Measurements from ENCODE around the gene IL17RD.

GRCh38 chr3:57157545-57157944, 7.6 kb downstream of the IL17RD start:
- no peak for TF ChIP-seq CTCF (conservative IDR thresholded peaks at IDR 0.05; ENCODE audit: low read depth in 2 of 2)
- TF ChIP-seq, protein P1, sequence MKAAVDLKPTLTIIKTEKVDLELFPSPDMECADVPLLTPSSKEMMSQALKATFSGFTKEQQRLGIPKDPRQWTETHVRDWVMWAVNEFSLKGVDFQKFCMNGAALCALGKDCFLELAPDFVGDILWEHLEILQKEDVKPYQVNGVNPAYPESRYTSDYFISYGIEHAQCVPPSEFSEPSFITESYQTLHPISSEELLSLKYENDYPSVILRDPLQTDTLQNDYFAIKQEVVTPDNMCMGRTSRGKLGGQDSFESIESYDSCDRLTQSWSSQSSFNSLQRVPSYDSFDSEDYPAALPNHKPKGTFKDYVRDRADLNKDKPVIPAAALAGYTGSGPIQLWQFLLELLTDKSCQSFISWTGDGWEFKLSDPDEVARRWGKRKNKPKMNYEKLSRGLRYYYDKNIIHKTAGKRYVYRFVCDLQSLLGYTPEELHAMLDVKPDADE (IDR thresholded peaks at IDR 0.05) = no peak
- TF ChIP-seq EZH2 (IDR thresholded peaks at IDR 0.05; ENCODE audit: low read depth, unreplicated experiment) = no peak
- no peak for TF ChIP-seq NANOG (IDR thresholded peaks at IDR 0.05; ENCODE audit: borderline replicate concordance)
- TF ChIP-seq EZH2phosphoT487 (IDR thresholded peaks at IDR 0.05; ENCODE audit: unreplicated experiment) = no peak
